Endothelial cell of umbilical vein (primary cell): ENCODE measurements around the gene SDHA. TPM values are rescaled to one million over a fixed set of nuclear protein-coding genes. Genes with fewer than 3 reads are reported as not detected.

Experiments used
- BruUV-seq: library from RNA; stranded (reverse); fragments of 400-500 nt; replicated peaks from 2 replicates; lab custom pipeline; 2021; lab: Mats Ljungman, UMichigan
- CTCF ChIA-PET: fragments of 300-600, 350-600 bp; sonication (Branson Sonifier 250); formaldehyde crosslinking; loops from one replicate; lab custom pipeline; 2021; ENCODE audit warnings: antibody characterized with exemption, inconsistent platforms; lab: Charles Lee
- POLR2A ChIA-PET: fragments of 300-600, 350-600 bp; sonication (Branson Sonifier 250); formaldehyde crosslinking; loops from one replicate; lab custom pipeline; 2021; ENCODE audit warnings: antibody characterized with exemption, inconsistent platforms; lab: Charles Lee
- DNase-seq: peaks from one replicate; pipeline ENCODE4 v3.0.0-alpha.2; 2011; ENCODE audit warnings: low read depth, low spot score
- FAIRE-seq: peaks from 2 replicates; lab custom pipeline; 2011; peaks lifted over from hg19 to GRCh38; lab: Jason Lieb, UNC
- H2AFZ ChIP-seq: 2 replicates; pipeline ENCODE4 v1.6.0; 2012; ENCODE audit warnings: low read depth, low read length, control low read depth, inconsistent platforms
- H3K27ac ChIP-seq: 2 replicates; pipeline ENCODE4 v1.5.1; 2011; ENCODE audit warnings: low read depth, mild to moderate bottlenecking, control low read depth, low read length, moderate library complexity; ENCODE audit not compliant: insufficient read depth
- H3K27me3 ChIP-seq, 2 experiments: 2 replicates each; pipeline versions ENCODE4 v1.6.0 to v1.6.1; 2011; ENCODE audit warnings: low read length in 2 of 2, mixed read lengths in 1 of 2; ENCODE audit not compliant: control insufficient read depth in 2 of 2, insufficient read depth in 2 of 2
- H3K36me3 ChIP-seq, 2 experiments: 2 replicates in 1 of 2; 3 replicates in 1 of 2; pipeline ENCODE4 v1.5.1; 2011; ENCODE audit warnings: low read length in 2 of 2, mild to moderate bottlenecking in 1 of 2, moderate library complexity in 1 of 2; ENCODE audit not compliant: control insufficient read depth in 2 of 2, insufficient read depth in 2 of 2; ENCODE audit errors: extremely low read depth in 1 of 2
- H3K4me1 ChIP-seq: 3 replicates; pipeline ENCODE4 v1.5.1; 2011; ENCODE audit warnings: mild to moderate bottlenecking, low read length; ENCODE audit not compliant: control insufficient read depth, insufficient read depth; ENCODE audit errors: extremely low read depth
- H3K4me2 ChIP-seq: 2 replicates; pipeline ENCODE4 v1.6.1; 2011; ENCODE audit warnings: low read length, control low read depth, mixed read lengths; ENCODE audit not compliant: insufficient read depth
- H3K4me3 ChIP-seq, 3 experiments: fragments of 200-600 bp in 1 of 3; sonication (generic), shearing (Covaris generic) in 1 of 3; replicated peaks in 1 of 3; 2 replicates each; pipeline ENCODE4 v1.5.1; 2011 to 2016; ENCODE audit warnings: control low read depth in 3 of 3, low read length in 3 of 3, mild to moderate bottlenecking in 2 of 3, inconsistent platforms in 1 of 3, low read depth in 1 of 3, moderate library complexity in 1 of 3; ENCODE audit not compliant: insufficient read depth in 1 of 3
- H3K79me2 ChIP-seq: 2 replicates; pipeline ENCODE4 v1.6.0; 2012; ENCODE audit warnings: low read length, inconsistent platforms; ENCODE audit not compliant: control insufficient read depth, insufficient read depth
- H3K9ac ChIP-seq: replicated peaks from 2 replicates; pipeline ENCODE3; 2011; ENCODE audit warnings: low read length, control low read depth; ENCODE audit not compliant: insufficient read depth; ENCODE audit errors: extremely low read depth
- H3K9me1 ChIP-seq: replicated peaks from 3 replicates; pipeline ENCODE4 v1.6.0; 2011; ENCODE audit warnings: mild to moderate bottlenecking, low read length; ENCODE audit not compliant: control insufficient read depth, insufficient read depth; ENCODE audit errors: extremely low read depth
- H3K9me3 ChIP-seq: replicated peaks from 2 replicates; pipeline ENCODE4 v1.5.1; 2012; ENCODE audit warnings: low read length, inconsistent platforms; ENCODE audit not compliant: control insufficient read depth, insufficient read depth
- H4K20me1 ChIP-seq: replicated peaks from 2 replicates; pipeline ENCODE3; 2011; ENCODE audit warnings: mild to moderate bottlenecking, low read length; ENCODE audit not compliant: control insufficient read depth, insufficient read depth; ENCODE audit errors: extremely low read depth
- CTCF ChIP-seq, 2 donors: IDR thresholded peaks; 1 replicate in 1 of 2; 2 replicates in 1 of 2; pipeline ENCODE4 v1.5.1; 2011; ENCODE audit warnings: low read length in 2 of 2, mild to moderate bottlenecking in 2 of 2, moderate library complexity in 2 of 2, control low read depth in 1 of 2, inconsistent platforms in 1 of 2, low read depth in 1 of 2; ENCODE audit not compliant: insufficient read depth in 1 of 2; ENCODE audit errors: extremely low read depth in 1 of 2
- EZH2 ChIP-seq: IDR thresholded peaks from 2 replicates; pipeline ENCODE4 v1.6.1; 2012; ENCODE audit warnings: borderline replicate concordance, low read depth, mild to moderate bottlenecking, moderate library complexity, low read length, inconsistent platforms; ENCODE audit not compliant: severe bottlenecking
- FOS ChIP-seq: IDR thresholded peaks from 2 replicates; pipeline ENCODE4 v1.6.1; 2011; ENCODE audit warnings: mild to moderate bottlenecking, low read length, moderate library complexity, borderline replicate concordance; ENCODE audit not compliant: insufficient read depth
- GATA2 ChIP-seq: IDR thresholded peaks from 2 replicates; pipeline ENCODE4 v1.7.0; 2011; ENCODE audit warnings: low read depth, mild to moderate bottlenecking, moderate library complexity, mixed read lengths, low read length; ENCODE audit not compliant: insufficient read length, insufficient read depth
- JUN ChIP-seq: IDR thresholded peaks from 2 replicates; pipeline ENCODE4 v1.6.1; 2011; ENCODE audit warnings: borderline replicate concordance, low read depth; ENCODE audit not compliant: insufficient read length, insufficient read depth
- MYC ChIP-seq: IDR thresholded peaks from one replicate; pipeline ENCODE4 v1.6.1; 2011; ENCODE audit warnings: mild to moderate bottlenecking, low read depth, low read length
- POLR2A ChIP-seq: IDR thresholded peaks from 2 replicates; pipeline ENCODE4 v1.6.1; 2012; ENCODE audit warnings: low read depth, mild to moderate bottlenecking, control low read depth, low read length
- POLR2AphosphoS5 ChIP-seq: IDR thresholded peaks from 2 replicates; pipeline ENCODE4 v1.6.1; 2012; ENCODE audit warnings: low read depth, mild to moderate bottlenecking, control low read depth, low read length, moderate library complexity; ENCODE audit not compliant: insufficient read depth
- dilution Hi-C: fragments of 300-500 bp; cut with MboI; formaldehyde crosslinking; loops from one replicate; pipeline ENCODE4 v1.15.0; 2019; ENCODE audit warnings: low sequenced_read_pairs; ENCODE audit not compliant: extremely low pct_ligation_motif_present
- intact Hi-C: fragments of 100-400 bp; cut with micrococcal nuclease; formaldehyde crosslinking; loops from one replicate; pipeline ENCODE4 v1.10.0; 2022
- polyA plus RNA-seq, 4 experiments: library from polyadenylated mRNA; depleted of rRNA in 3 of 4; stranded (reverse) in 3 of 4; unstranded in 1 of 4; fragments of >200 nt; gene quantifications; 2 replicates each; pipeline versions ENCODE4 v1.2.1 to v1.2.3, GENCODE V29; 2011 to 2012; ENCODE audit warnings: missing spikeins in 1 of 4
- total RNA-seq: library from RNA; stranded (reverse); gene quantifications from 2 replicates; pipeline ENCODE4 v1.2.3, GENCODE V29; 2021
- TF ChIP-seq, protein P1 (sequence below): IDR thresholded peaks from 2 replicates; pipeline ENCODE4 v1.6.1; 2011; ENCODE audit not compliant: insufficient read depth, insufficient read length

Gene SDHA
- total and polyA plus RNA-seq, 2 donors (not counting 3 experiments of a cell fraction or from before 2014, with no cell fraction given): 121 to 153 TPM

DNA sequence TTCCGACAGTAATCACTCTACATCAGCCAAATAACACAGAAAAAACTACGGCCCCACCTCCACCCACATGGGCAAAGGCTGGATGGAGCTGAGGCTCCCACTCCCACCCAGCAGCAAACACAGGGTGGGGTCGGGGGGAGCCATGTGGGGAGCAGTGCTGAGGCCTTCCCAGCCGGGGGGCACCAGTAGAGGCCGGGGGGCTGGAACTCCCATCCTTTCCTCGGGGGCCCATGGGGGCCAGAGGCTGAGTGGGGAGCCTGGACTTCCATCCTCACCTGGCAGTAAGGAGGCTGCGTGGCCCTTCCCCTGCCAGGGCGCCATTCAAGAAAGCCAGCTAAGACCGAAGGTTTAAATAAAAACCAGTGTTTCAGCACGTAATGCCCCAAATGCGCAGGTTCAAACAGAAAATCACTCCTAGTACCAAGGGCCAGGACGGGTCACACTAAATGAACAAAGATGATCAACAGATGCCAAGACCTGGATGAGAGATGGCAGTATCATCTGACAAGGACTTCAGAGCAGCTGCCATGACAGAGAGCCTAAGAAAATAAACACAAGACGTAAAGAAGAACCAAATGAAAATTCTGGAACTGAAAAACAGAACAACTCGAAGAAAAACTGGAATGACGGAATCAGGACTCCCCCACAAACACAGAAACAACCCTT, 9.5 kb upstream of the SDHA start:
- Histone ChIP-seq H2AFZ (no peak overlapping the region), H3K4me3 (no peak overlapping the region), H3K9me3 (no peaks in the 10 kb centered on the region), H3K4me2 (no peak overlapping the region), H3K9ac (no peak overlapping the region), H3K79me2 (peaks cover 24% of the 10 kb centered on the region), H3K9me1 (no peaks in the 10 kb centered on the region), H3K4me1 (no peaks in the 10 kb centered on the region), H4K20me1 (no peaks in the 10 kb centered on the region), H3K36me3 (peaks cover 3 to 17% of the 10 kb centered on the region in 2 experiments), H3K27ac (no peak overlapping the region), H3K27me3 (no peaks in the 10 kb centered on the region)
- intact Hi-C loops (no loop called here), dilution Hi-C loops (no loop called here)
- POLR2A ChIA-PET: no interaction called here
- CTCF ChIA-PET: interaction anchor here (1.7 kb wide), 1 partner anchor 10 kb away, joined by 6 read pairs; the partner anchor contains the start of genes CCDC127 and SDHA
- FAIRE-seq: no peak
- TF ChIP-seq JUN (no peak), MYC (no peak), FOS (no peak), EZH2 (no peak), GATA2 (no peak), POLR2AphosphoS5 (no peak), CTCF (IDR thresholded peaks at IDR 0.05; ENCODE audit: extremely low read depth in 1 of 2, insufficient read depth in 1 of 2, low read depth in 1 of 2, low read length in 2 of 2) (no peak), POLR2A (no peak)
- TF ChIP-seq, protein P1, sequence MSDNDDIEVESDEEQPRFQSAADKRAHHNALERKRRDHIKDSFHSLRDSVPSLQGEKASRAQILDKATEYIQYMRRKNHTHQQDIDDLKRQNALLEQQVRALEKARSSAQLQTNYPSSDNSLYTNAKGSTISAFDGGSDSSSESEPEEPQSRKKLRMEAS: no peak
- no TSS peak for BruUV-seq
- no peak for DNase-seq
